Jurkat, Clone E6-1 (cell line): ENCODE data around the gene PDE4D.
"Not testable (repeated sequence)": the region's sequence is repeated elsewhere in the genome, so short reads cannot be mapped to it uniquely, and the experiment has no call there.

Experiments used
- DNase-seq: peaks from one replicate; pipeline ENCODE4 v3.0.0-alpha.2; 2011; ENCODE audit warnings: low read depth, low spot score
- H3K4me3 ChIP-seq: 2 replicates; pipeline ENCODE4 v1.5.1; 2011; ENCODE audit warnings: mild to moderate bottlenecking, low read length, control low read depth, moderate library complexity

The PDE4D gene

GRCh38 chr5:59779453-59779852 is 114.1 kb downstream of the PDE4D start:
- no peak for DNase-seq

GRCh38 chr5:59777028-59777427 is 116.5 kb downstream of the PDE4D start:
- DNase-seq = no peak
- H3K4me3 ChIP-seq = no peak overlapping the region

More at GRCh38 chr5:59779453-59779852, 114.1 kb downstream of the PDE4D start:
- no peak overlapping the region for H3K4me3 ChIP-seq

GRCh38 chr5:59773294-59773693 is 120.2 kb downstream of the PDE4D start:
- DNase-seq = no peak
- H3K4me3 ChIP-seq = no peak overlapping the region

GRCh38 chr5:59772757-59773156 is 120.8 kb downstream of the PDE4D start:
- no peak overlapping the region for H3K4me3 ChIP-seq
- DNase-seq = no peak

GRCh38 chr5:59772206-59772605 is 121.3 kb downstream of the PDE4D start:
- no peak overlapping the region for H3K4me3 ChIP-seq
- DNase-seq = no peak

GRCh38 chr5:59770953-59771352 is 122.6 kb downstream of the PDE4D start:
- H3K4me3 ChIP-seq = no peak overlapping the region
- DNase-seq = no peak

- DNase-seq = no peak
- no peak overlapping the region for H3K4me3 ChIP-seq
Measured at GRCh38 chr5:59769832-59770231, 123.7 kb downstream of the PDE4D start.

- H3K4me3 ChIP-seq = no peak overlapping the region
- no peak for DNase-seq
Measured at GRCh38 chr5:59769041-59769360, 124.5 kb downstream of the PDE4D start.

GRCh38 chr5:59768152-59769040 is 125.1 kb downstream of the PDE4D start:
- DNase-seq = no peak
- H3K4me3 ChIP-seq = no peak overlapping the region

- no peak overlapping the region for H3K4me3 ChIP-seq
Measured at GRCh38 chr5:59767681-59768151, 125.8 kb downstream of the PDE4D start.

GRCh38 chr5:59767211-59767605 is 126.3 kb downstream of the PDE4D start:
- DNase-seq = no peak
- H3K4me3 ChIP-seq = no peak overlapping the region

More at GRCh38 chr5:59767681-59768151, 125.8 kb downstream of the PDE4D start:
- no peak for DNase-seq

- H3K4me3 ChIP-seq = no peak overlapping the region
- no peak for DNase-seq
Measured at GRCh38 chr5:59766427-59767210, 126.9 kb downstream of the PDE4D start.

- DNase-seq = no peak
- H3K4me3 ChIP-seq = no peak overlapping the region
Measured at GRCh38 chr5:59765446-59765845, 128.1 kb downstream of the PDE4D start.

GRCh38 chr5:59764361-59764760 is 129.2 kb downstream of the PDE4D start:
- DNase-seq = no peak
- no peak overlapping the region for H3K4me3 ChIP-seq

GRCh38 chr5:59763541-59763940 is 130.0 kb downstream of the PDE4D start:
- no peak for DNase-seq
- H3K4me3 ChIP-seq = no peak overlapping the region

- H3K4me3 ChIP-seq, DNase-seq: not testable (repeated sequence)
Measured at GRCh38 chr5:59762232-59762631, 131.3 kb downstream of the PDE4D start.

GRCh38 chr5:59760785-59761348 is 132.7 kb downstream of the PDE4D start:
- no peak for DNase-seq
- H3K4me3 ChIP-seq = no peak overlapping the region

GRCh38 chr5:59759600-59760351 is 133.8 kb downstream of the PDE4D start:
- no peak for DNase-seq
- H3K4me3 ChIP-seq = no peak overlapping the region

GRCh38 chr5:59758566-59758965 is 135.0 kb downstream of the PDE4D start:
- no peak overlapping the region for H3K4me3 ChIP-seq
- DNase-seq = no peak
